SH-SY5Y (cell line): ENCODE data around the gene RCAN2.

ENCODE experiments used
- GATA2 ChIP-seq: IDR thresholded peaks from 2 replicates; pipeline ENCODE4 v1.6.1; 2011; ENCODE audit warnings: mild to moderate bottlenecking, low read depth, low read length
- GATA3 ChIP-seq: IDR thresholded peaks from 2 replicates; pipeline ENCODE4 v1.6.1; 2011; ENCODE audit warnings: low read depth, mild to moderate bottlenecking, low read length, moderate library complexity

GRCh38 chr6:46419576-46420002 lies 71.7 kb downstream of the RCAN2 start:
- TF ChIP-seq GATA2 (no peak), GATA3 (no peak)
